Dendritic cell treated with granulocyte-macrophage colony-stimulating factor and Interleukin-4, amounts not matched to agents 40 ng/mL and 50 ng/mL, for 4 days (primary cell): ENCODE results near the gene TAF9.

Source experiments
- H3K27ac Mint-ChIP-seq: one replicate; pipeline ENCODE4 v1.8.0; 2022; ENCODE audit warnings: mild to moderate bottlenecking, mixed read lengths
- H3K27me3 Mint-ChIP-seq: one replicate; pipeline ENCODE4 v1.8.0; 2022; ENCODE audit warnings: mild to moderate bottlenecking, mixed read lengths
- H3K36me3 Mint-ChIP-seq: one replicate; pipeline ENCODE4 v1.8.0; 2022; ENCODE audit warnings: low read depth, mixed read lengths
- H3K4me1 Mint-ChIP-seq: one replicate; pipeline ENCODE4 v1.8.0; 2022; ENCODE audit warnings: low read depth, mixed read lengths
- H3K4me3 Mint-ChIP-seq: one replicate; pipeline ENCODE4 v1.8.0; 2022; ENCODE audit warnings: mild to moderate bottlenecking, moderate library complexity, mixed read lengths
- H3K9me3 Mint-ChIP-seq: one replicate; pipeline ENCODE4 v1.8.0; 2022; ENCODE audit warnings: mixed read lengths
- intact Hi-C: fragments of 100-400 bp; cut with micrococcal nuclease; formaldehyde crosslinking; loops from one replicate; pipeline ENCODE4 v1.15.0; 2022

Gene TAF9

GRCh38 chr5:69326365-69326764 lies 43.0 kb downstream of the TAF9 start:
- peaks cover under 1% of the 10 kb centered on the region for H3K4me1 Mint-ChIP-seq
- H3K27me3 Mint-ChIP-seq: no peaks in the 10 kb centered on the region
- H3K36me3 Mint-ChIP-seq: no peaks in the 10 kb centered on the region
- no peak overlapping the region for H3K27ac Mint-ChIP-seq
- H3K4me3 Mint-ChIP-seq: no peak overlapping the region
- H3K9me3 Mint-ChIP-seq: no peaks in the 10 kb centered on the region
- intact Hi-C loops: no loop called here

DNA sequence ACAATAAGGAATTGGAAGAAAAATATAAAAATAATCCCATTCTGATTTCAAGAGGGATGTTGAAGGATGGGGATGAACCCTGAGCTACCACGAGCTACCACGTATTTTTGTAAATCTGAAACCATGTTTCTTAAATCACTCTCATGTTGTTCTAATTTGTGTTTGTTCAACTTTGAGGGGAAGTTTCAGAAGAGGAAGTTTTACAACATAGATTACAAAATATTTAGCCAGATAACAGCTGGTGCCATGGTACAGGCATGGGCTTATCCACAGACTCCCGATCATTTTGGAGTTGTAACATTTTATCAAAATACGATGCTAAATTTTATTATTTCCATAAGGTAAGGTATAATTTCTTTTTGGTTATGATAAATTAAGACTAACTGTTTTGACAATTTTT lies 51.9 kb downstream of the TAF9 start:
- peaks cover 15% of the 10 kb centered on the region for H3K4me1 Mint-ChIP-seq
- no peak overlapping the region for H3K27ac Mint-ChIP-seq
- H3K36me3 Mint-ChIP-seq: peaks cover 47% of the 10 kb centered on the region
- intact Hi-C loops: no loop called here
- no peaks in the 10 kb centered on the region for H3K27me3 Mint-ChIP-seq
- no peak overlapping the region for H3K4me3 Mint-ChIP-seq
- no peaks in the 10 kb centered on the region for H3K9me3 Mint-ChIP-seq

DNA sequence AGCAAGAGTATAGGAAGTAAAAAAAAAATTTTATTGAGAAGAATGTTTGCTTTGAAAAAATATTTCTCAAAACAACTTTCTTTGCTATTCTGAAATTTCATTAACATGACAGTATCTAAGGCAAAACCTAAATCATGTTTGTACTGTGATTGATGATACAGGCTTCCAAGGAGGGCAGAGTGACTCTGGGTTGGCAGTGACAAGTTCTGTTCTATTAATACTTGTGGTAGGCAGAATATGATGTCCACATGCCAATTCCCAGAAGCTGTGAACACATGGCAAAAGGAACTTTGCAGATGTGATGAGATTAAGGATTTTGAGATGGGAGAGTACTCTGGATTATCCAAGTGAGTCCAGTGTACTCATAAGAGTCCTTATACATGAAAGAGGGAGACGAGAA lies 53.3 kb downstream of the TAF9 start:
- H3K4me3 Mint-ChIP-seq: no peak overlapping the region
- H3K9me3 Mint-ChIP-seq: no peaks in the 10 kb centered on the region
- H3K4me1 Mint-ChIP-seq: peaks cover 18% of the 10 kb centered on the region
- H3K36me3 Mint-ChIP-seq: peaks cover 54% of the 10 kb centered on the region
- H3K27ac Mint-ChIP-seq: no peak overlapping the region
- H3K27me3 Mint-ChIP-seq: no peaks in the 10 kb centered on the region
- intact Hi-C loops: no loop called here
